Colonic mucosa (tissue), 4 donors: Measurements from ENCODE around the gene ALKBH3. TPM values are rescaled to one million over a fixed set of nuclear protein-coding genes. Genes with fewer than 3 reads are reported as not detected.

Experiments
- DNase-seq: peaks from one replicate; pipeline ENCODE4 v3.0.0-alpha.2; 2020
- H3K27ac ChIP-seq: fragments of 200-600 bp; one replicate; pipeline ENCODE4 v1.8.0; 2021
- H3K27me3 ChIP-seq: fragments of 200-600 bp; one replicate; pipeline ENCODE4 v1.8.0; 2021
- H3K36me3 ChIP-seq: fragments of 200-600 bp; one replicate; pipeline ENCODE4 v1.8.0; 2021
- H3K4me1 ChIP-seq: fragments of 200-600 bp; one replicate; pipeline ENCODE4 v1.8.0; 2021; ENCODE audit warnings: mild to moderate bottlenecking
- H3K4me3 ChIP-seq: fragments of 200-600 bp; one replicate; pipeline ENCODE4 v1.8.0; 2021
- H3K9ac ChIP-seq, 2 donors: one replicate each; pipeline ENCODE4 v1.7.0; 2013; ENCODE audit warnings: control low read depth in 2 of 2, low read depth in 2 of 2, low read length in 2 of 2
- H3K9me3 ChIP-seq: fragments of 200-600 bp; one replicate; pipeline ENCODE4 v1.8.0; 2021
- intact Hi-C: fragments of 100-400 bp; cut with DNase I; formaldehyde crosslinking; loops from one replicate; pipeline ENCODE4 v1.14.1; 2022
- total RNA-seq, 2 donors: library from RNA; stranded (reverse); fragmentation: NEBNext Ultra II Directional in 1 of 2; extraction: Animal tissue kit (Norgen Biotek cat#: 25700) in 1 of 2; gene quantifications; one replicate each; pipeline ENCODE4 v1.2.1, GENCODE V29; 2021
- TF ChIP-seq, protein P1 (sequence below): fragments of 200-600 bp; IDR thresholded peaks from one replicate; pipeline ENCODE4 v1.8.0; 2022; ENCODE audit warnings: antibody characterized with exemption, mild to moderate bottlenecking
- donor health status: healthy.
- donor health status: DM: no; HTN: no; CAD: no.
- donor health status: DM: no; HTN: no; CAD: no.

ALKBH3 gene
- total RNA-seq, 2 donors from 2014 or later = 22.5 to 26.9 TPM

DNA sequence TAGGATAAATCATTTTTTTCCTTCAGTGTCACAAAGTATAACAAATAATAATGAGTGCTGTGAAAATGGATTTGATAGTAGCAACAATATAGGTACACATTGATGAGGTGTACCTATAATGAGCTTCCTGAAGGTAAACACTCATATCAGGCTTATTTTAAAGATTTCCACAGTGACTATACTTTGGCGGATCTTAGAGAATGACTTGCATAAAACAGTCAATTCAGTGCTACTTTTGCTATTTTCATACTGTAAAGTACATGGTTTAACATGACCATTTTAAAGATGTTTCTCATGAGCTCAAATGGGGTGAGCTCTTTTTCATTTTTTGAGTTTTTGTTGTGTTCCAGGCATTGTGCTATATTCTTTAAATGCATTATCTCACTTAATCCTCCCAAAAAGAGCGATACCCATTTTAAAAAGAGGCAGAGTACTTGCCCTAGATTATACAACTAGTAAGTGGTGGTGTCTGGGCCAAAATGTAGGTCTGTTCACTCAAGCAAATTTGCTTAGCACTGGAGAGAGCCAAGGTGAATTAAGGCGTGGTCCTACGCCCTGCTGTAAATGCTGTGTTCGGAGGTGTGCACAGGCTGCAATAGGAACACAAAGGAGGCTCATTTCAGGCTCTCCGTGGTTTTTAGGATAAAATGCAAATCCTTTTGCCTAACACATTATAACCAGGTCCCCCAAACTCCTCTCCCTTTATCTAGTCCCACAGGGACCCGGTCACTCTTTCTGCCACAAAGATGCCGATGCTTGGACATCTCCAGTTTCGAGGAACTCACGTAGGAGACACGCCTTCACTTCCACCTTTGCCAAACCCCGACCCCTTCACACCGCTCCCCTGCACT, 617 bp upstream of the ALKBH3 start:
- Histone ChIP-seq H3K4me3 (peak overlapping the region; percentile 94), H3K27ac (no peak overlapping the region), H3K9ac (peak overlapping the region; percentile 49 to 77), H3K36me3 (no peaks in the 10 kb centered on the region), H3K27me3 (peaks cover 3% of the 10 kb centered on the region), H3K4me1 (no peaks in the 10 kb centered on the region), H3K9me3 (no peaks in the 10 kb centered on the region)
- intact Hi-C loops = no loop called here
- TF ChIP-seq, protein P1, sequence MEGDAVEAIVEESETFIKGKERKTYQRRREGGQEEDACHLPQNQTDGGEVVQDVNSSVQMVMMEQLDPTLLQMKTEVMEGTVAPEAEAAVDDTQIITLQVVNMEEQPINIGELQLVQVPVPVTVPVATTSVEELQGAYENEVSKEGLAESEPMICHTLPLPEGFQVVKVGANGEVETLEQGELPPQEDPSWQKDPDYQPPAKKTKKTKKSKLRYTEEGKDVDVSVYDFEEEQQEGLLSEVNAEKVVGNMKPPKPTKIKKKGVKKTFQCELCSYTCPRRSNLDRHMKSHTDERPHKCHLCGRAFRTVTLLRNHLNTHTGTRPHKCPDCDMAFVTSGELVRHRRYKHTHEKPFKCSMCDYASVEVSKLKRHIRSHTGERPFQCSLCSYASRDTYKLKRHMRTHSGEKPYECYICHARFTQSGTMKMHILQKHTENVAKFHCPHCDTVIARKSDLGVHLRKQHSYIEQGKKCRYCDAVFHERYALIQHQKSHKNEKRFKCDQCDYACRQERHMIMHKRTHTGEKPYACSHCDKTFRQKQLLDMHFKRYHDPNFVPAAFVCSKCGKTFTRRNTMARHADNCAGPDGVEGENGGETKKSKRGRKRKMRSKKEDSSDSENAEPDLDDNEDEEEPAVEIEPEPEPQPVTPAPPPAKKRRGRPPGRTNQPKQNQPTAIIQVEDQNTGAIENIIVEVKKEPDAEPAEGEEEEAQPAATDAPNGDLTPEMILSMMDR = no peak
- DNase-seq = peak; percentile 19

DNA sequence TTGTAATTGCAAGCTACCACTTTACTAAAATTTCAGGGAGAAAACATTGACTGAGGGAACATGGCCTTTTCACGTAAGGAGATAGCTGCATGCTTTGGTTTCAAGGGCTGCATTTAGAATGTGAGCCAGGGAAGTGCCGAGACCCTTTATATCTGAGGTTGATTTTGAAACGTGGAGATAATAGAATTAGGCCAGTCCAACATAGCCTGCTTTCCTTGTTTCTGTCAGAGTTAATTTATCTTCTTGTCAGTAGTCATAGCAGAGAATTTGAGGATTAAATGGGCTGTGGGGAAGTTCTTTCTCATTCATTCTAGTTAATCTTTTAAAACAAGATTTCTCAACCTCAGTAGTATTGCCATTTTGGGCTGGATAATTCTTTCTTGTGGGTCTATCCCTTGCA, 12.2 kb downstream of the ALKBH3 start:
- H3K9me3 ChIP-seq = no peaks in the 10 kb centered on the region
- H3K27me3 ChIP-seq = no peaks in the 10 kb centered on the region
- H3K4me3 ChIP-seq = no peak overlapping the region
- no peaks in the 10 kb centered on the region for H3K4me1 ChIP-seq
- DNase-seq = no peak
- no peak overlapping the region for H3K27ac ChIP-seq
- intact Hi-C loops = loop anchor here (5.0 kb wide), 1 partner anchor 49 kb away; the partner anchor contains the start of gene C11orf96
- TF ChIP-seq, protein P1 = no peak
- no peak overlapping the region for H3K9ac ChIP-seq
- H3K36me3 ChIP-seq = no peaks in the 10 kb centered on the region

DNA sequence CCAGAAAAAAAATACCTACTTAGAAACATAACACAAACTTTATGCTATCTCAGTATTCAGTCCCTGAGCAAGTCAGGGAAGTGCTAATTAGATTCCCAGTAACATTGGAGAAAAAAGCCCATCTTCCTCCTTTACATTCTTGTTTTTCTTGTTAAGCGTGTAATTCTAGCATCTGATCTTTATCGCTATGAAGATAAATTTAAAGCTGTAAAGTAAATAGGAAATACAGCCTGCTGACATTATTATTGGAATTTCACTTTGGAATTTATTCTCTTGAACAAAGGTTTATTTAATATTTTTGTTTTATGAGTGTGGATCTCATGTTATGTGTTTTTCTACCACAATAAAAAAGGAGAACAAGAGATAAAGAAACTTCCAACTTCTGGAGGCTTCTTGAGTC, 13.9 kb downstream of the ALKBH3 start:
- DNase-seq = no peak
- no peaks in the 10 kb centered on the region for H3K27me3 ChIP-seq
- no peak overlapping the region for H3K27ac ChIP-seq
- TF ChIP-seq, protein P1 = no peak
- intact Hi-C loops = loop anchor here (5.0 kb wide), 1 partner anchor 48 kb away; the partner anchor contains the start of gene C11orf96
- no peak overlapping the region for H3K9ac ChIP-seq
- no peaks in the 10 kb centered on the region for H3K9me3 ChIP-seq
- no peaks in the 10 kb centered on the region for H3K4me1 ChIP-seq
- H3K4me3 ChIP-seq = no peak overlapping the region
- no peaks in the 10 kb centered on the region for H3K36me3 ChIP-seq

DNA sequence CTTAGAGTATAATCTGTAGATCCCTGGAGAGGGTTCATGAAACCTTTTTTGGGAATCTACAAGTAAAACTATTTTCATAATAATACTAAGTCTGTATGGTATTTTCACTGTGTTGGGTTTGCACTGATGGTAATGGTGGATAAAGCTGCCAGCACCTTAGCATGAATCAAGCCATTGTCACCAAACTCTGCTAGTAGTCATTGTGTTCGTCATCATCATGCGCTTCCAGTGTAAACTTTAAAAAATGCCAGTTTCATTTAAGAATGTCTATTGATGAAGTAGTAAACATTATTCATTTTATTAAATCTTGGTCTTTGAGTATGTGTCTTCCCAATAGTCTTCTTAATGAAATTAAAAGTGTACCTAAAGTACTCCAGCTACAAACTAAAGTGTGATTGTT, 15.0 kb downstream of the ALKBH3 start:
- intact Hi-C loops = loop anchor here (5.0 kb wide), 1 partner anchor 142 kb away; no protein-coding TSS in a partner anchor
- Histone ChIP-seq H3K9ac (no peak overlapping the region), H3K4me1 (no peaks in the 10 kb centered on the region), H3K4me3 (no peak overlapping the region), H3K9me3 (no peaks in the 10 kb centered on the region), H3K27me3 (no peaks in the 10 kb centered on the region), H3K36me3 (no peaks in the 10 kb centered on the region), H3K27ac (no peak overlapping the region)
- DNase-seq = no peak
- TF ChIP-seq, protein P1 = no peak

DNA sequence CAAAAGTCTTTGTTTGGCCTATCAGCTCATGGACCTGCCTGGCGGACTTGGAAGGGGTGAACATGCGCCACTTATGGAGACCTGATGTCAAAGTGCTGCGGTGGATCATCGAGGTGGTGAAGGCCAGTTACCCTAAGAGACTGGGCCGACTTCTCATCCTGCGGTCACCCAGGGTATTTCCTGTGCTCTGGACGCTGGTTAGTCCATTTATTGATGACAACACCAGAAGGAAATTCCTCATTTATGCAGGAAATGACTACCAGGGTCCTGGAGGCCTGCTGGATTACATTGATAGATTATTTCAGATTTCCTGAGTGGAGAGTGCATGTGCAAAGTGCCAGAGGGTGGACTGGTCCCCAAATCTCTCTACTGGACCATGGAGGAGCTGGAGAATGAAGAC, 17.9 kb downstream of the ALKBH3 start:
- Histone ChIP-seq H3K27me3 (no peaks in the 10 kb centered on the region), H3K9me3 (no peaks in the 10 kb centered on the region), H3K9ac (no peak overlapping the region), H3K27ac (no peak overlapping the region), H3K36me3 (no peaks in the 10 kb centered on the region), H3K4me1 (no peaks in the 10 kb centered on the region), H3K4me3 (no peak overlapping the region)
- TF ChIP-seq, protein P1 = no peak
- DNase-seq = no peak
- intact Hi-C loops = loop anchor here (5.0 kb wide), 1 partner anchor 139 kb away; no protein-coding TSS in a partner anchor
